GM19324 (cell line): ENCODE data around the gene LTBP2.

ENCODE experiments used
- ATAC-seq: cut with Tn5 transposase; IDR thresholded peaks from one replicate; pipeline ENCODE4 v1.9.1; 2021; ENCODE audit warnings: mild to moderate bottlenecking, moderate library complexity; ENCODE audit not compliant: unreplicated experiment, low FRiP score

Gene LTBP2

GRCh38 chr14:74638966-74639365 is 26.9 kb upstream of the LTBP2 start:
- no peak for ATAC-seq

- no peak for ATAC-seq
Observed at GRCh38 chr14:74638066-74638465, 26.0 kb upstream of the LTBP2 start.

- ATAC-seq, result no peak
Observed at GRCh38 chr14:74637178-74637550, 25.1 kb upstream of the LTBP2 start.

- no peak for ATAC-seq
Observed at GRCh38 chr14:74636424-74637177, 24.6 kb upstream of the LTBP2 start.

- no peak for ATAC-seq
Observed at GRCh38 chr14:74635847-74636246, 23.8 kb upstream of the LTBP2 start.

- ATAC-seq, result no peak
Observed at GRCh38 chr14:74634964-74635363, 22.9 kb upstream of the LTBP2 start.

- ATAC-seq, result no peak
Observed at GRCh38 chr14:74634481-74634880, 22.4 kb upstream of the LTBP2 start.

- no peak for ATAC-seq
Observed at GRCh38 chr14:74630881-74631690, 19.0 kb upstream of the LTBP2 start.

- no peak for ATAC-seq
Observed at GRCh38 chr14:74628418-74628817, 16.4 kb upstream of the LTBP2 start.

- no peak for ATAC-seq
Observed at GRCh38 chr14:74627076-74627475, 15.0 kb upstream of the LTBP2 start.

GRCh38 chr14:74622257-74622656 is 10.2 kb upstream of the LTBP2 start:
- no peak for ATAC-seq

GRCh38 chr14:74621556-74621955 is 9.5 kb upstream of the LTBP2 start:
- no peak for ATAC-seq

GRCh38 chr14:74620923-74621322 is 8.9 kb upstream of the LTBP2 start:
- no peak for ATAC-seq

- no peak for ATAC-seq
Observed at GRCh38 chr14:74620497-74620921, 8.5 kb upstream of the LTBP2 start.

- ATAC-seq, result no peak
Observed at GRCh38 chr14:74619672-74620131, 7.7 kb upstream of the LTBP2 start.

- ATAC-seq, result no peak
Observed at GRCh38 chr14:74618078-74618952, 6.3 kb upstream of the LTBP2 start.

GRCh38 chr14:74616996-74617700 is 5.1 kb upstream of the LTBP2 start:
- ATAC-seq, result no peak

GRCh38 chr14:74616507-74616906 is 4.5 kb upstream of the LTBP2 start:
- ATAC-seq, result no peak

GRCh38 chr14:74615735-74616134 is 3.7 kb upstream of the LTBP2 start:
- no peak for ATAC-seq
